ENCODE results near the gene MFNG. TPM values are rescaled to one million over a fixed set of nuclear protein-coding genes. Genes with fewer than 3 reads are reported as not detected.

MFNG gene
- total and polyA plus RNA-seq, 2 donors (not counting 1 experiment from before 2014, with no cell fraction given), result 0.15 TPM; not detected in 1

Other genes starting within 250 kb of the MFNG start
- gene RAC2, start 242.1 kb downstream of the MFNG start, total RNA-seq, result 1.5 and 2.1 TPM in 2 replicates
- 10.5 and 10.9 TPM in 2 replicates for gene RAC2, start 242.1 kb downstream of the MFNG start, polyA plus RNA-seq
- gene CYTH4, start 203.9 kb downstream of the MFNG start, total RNA-seq, result under 0.01 and 0.26 TPM in 2 replicates
- gene CYTH4, start 203.9 kb downstream of the MFNG start, polyA plus RNA-seq, result 0.12 TPM in 1 of 2 replicates, not detected in the other
- under 0.01 TPM in 2 replicates for gene ELFN2, start 58.9 kb downstream of the MFNG start, total RNA-seq
- gene ELFN2, start 58.9 kb downstream of the MFNG start, polyA plus RNA-seq, result 0.02 and 0.10 TPM in 2 replicates
- 1.3 and 2.3 TPM in 2 replicates for gene CARD10, start 33.0 kb upstream of the MFNG start, total RNA-seq
- 1.6 and 2.7 TPM in 2 replicates for gene CARD10, start 33.0 kb upstream of the MFNG start, polyA plus RNA-seq
- gene CDC42EP1, start 74.1 kb upstream of the MFNG start, total RNA-seq, result 11.8 and 17.2 TPM in 2 replicates
- gene CDC42EP1, start 74.1 kb upstream of the MFNG start, polyA plus RNA-seq, result 10.4 and 10.6 TPM in 2 replicates
- gene LGALS2, start 93.7 kb upstream of the MFNG start, total RNA-seq, result not detected in 2 replicates
- 0.19 TPM in 1 of 2 replicates, not detected in the other for gene LGALS2, start 93.7 kb upstream of the MFNG start, polyA plus RNA-seq
- 24.7 and 27.9 TPM in 2 replicates for gene GGA1, start 122.5 kb upstream of the MFNG start, total RNA-seq
- 18.0 and 23.1 TPM in 2 replicates for gene GGA1, start 122.5 kb upstream of the MFNG start, polyA plus RNA-seq
- 3.1 and 6.2 TPM in 2 replicates for gene SH3BP1, start 153.3 kb upstream of the MFNG start, total RNA-seq
- gene SH3BP1, start 153.3 kb upstream of the MFNG start, polyA plus RNA-seq, result 2.9 and 5.5 TPM in 2 replicates
- gene PDXP, start 172.3 kb upstream of the MFNG start, total RNA-seq, result 4.0 and 5.1 TPM in 2 replicates
- 7.9 and 14.7 TPM in 2 replicates for gene PDXP, start 172.3 kb upstream of the MFNG start, polyA plus RNA-seq
- 6,362 and 11,230 TPM in 2 replicates for gene LGALS1, start 189.3 kb upstream of the MFNG start, total RNA-seq
- gene LGALS1, start 189.3 kb upstream of the MFNG start, polyA plus RNA-seq, result 5,090 and 5,801 TPM in 2 replicates
- gene NOL12, start 200.0 kb upstream of the MFNG start, total RNA-seq, result 12.1 and 15.4 TPM in 2 replicates
- 12.8 and 26.1 TPM in 2 replicates for gene NOL12, start 200.0 kb upstream of the MFNG start, polyA plus RNA-seq
- 105 and 131 TPM in 2 replicates for gene TRIOBP, start 210.7 kb upstream of the MFNG start, total RNA-seq
- gene TRIOBP, start 210.7 kb upstream of the MFNG start, polyA plus RNA-seq, result 32.9 and 35.4 TPM in 2 replicates